Ecto neural progenitor cell (in vitro differentiated cells): Measurements from ENCODE around the gene FLT3.
A peak's percentile ranks its signal among the peaks of the same experiment; 100 is the strongest.
"Not testable (repeated sequence)": the region's sequence is repeated elsewhere in the genome, so short reads cannot be mapped to it uniquely, and the experiment has no call there.

Source experiments
- DNase-seq: peaks from one replicate; pipeline ENCODE4 v3.0.0-alpha.2; 2018; ENCODE audit warnings: low spot score

Gene FLT3

GRCh38 chr13:28044608-28045007, 55.8 kb downstream of the FLT3 start:
- DNase-seq = no peak

- no peak for DNase-seq
Observed at GRCh38 chr13:28043224-28043623, 57.2 kb downstream of the FLT3 start.

- no peak for DNase-seq
Observed at GRCh38 chr13:28041501-28041900, 58.9 kb downstream of the FLT3 start.

- DNase-seq = no peak
Observed at GRCh38 chr13:28041031-28041461, 59.3 kb downstream of the FLT3 start.

GRCh38 chr13:28037399-28037798, 63.0 kb downstream of the FLT3 start:
- no peak for DNase-seq

GRCh38 chr13:28035146-28035782, 65.1 kb downstream of the FLT3 start:
- DNase-seq = no peak

GRCh38 chr13:28033894-28034655, 66.3 kb downstream of the FLT3 start:
- DNase-seq = no peak

GRCh38 chr13:28032438-28032837, 67.9 kb downstream of the FLT3 start:
- DNase-seq = not testable (repeated sequence)

GRCh38 chr13:28031896-28032288, 68.5 kb downstream of the FLT3 start:
- no peak for DNase-seq

GRCh38 chr13:28031220-28031895, 69.0 kb downstream of the FLT3 start:
- DNase-seq = no peak

GRCh38 chr13:28027607-28028364, 72.6 kb downstream of the FLT3 start:
- DNase-seq = no peak

- no peak for DNase-seq
Observed at GRCh38 chr13:28027071-28027470, 73.3 kb downstream of the FLT3 start.

- no peak for DNase-seq
Observed at GRCh38 chr13:28026508-28026907, 73.9 kb downstream of the FLT3 start.

GRCh38 chr13:28022848-28023518, 77.4 kb downstream of the FLT3 start:
- peak; percentile 48 for DNase-seq

GRCh38 chr13:28014301-28014700, 86.1 kb downstream of the FLT3 start:
- no peak for DNase-seq

- DNase-seq = no peak
Observed at GRCh38 chr13:28013482-28013881, 86.9 kb downstream of the FLT3 start.

- DNase-seq = no peak
Observed at GRCh38 chr13:28012896-28013295, 87.5 kb downstream of the FLT3 start.

- DNase-seq = no peak
Observed at GRCh38 chr13:28012383-28012782, 88.0 kb downstream of the FLT3 start.

GRCh38 chr13:28010046-28010445, 90.3 kb downstream of the FLT3 start:
- DNase-seq = no peak

- DNase-seq = not testable (repeated sequence)
Observed at GRCh38 chr13:28005016-28005415, 95.4 kb downstream of the FLT3 start.

- DNase-seq = no peak
Observed at GRCh38 chr13:28002886-28003698, 97.3 kb downstream of the FLT3 start.
